Natural killer cell (primary cell): ENCODE data around the gene KIF1A. TPM values are rescaled to one million over a fixed set of nuclear protein-coding genes. Genes with fewer than 3 reads are reported as not detected.

Experiments
- ATAC-seq, 3 donors: fragments of 150-1000 bp in 2 of 3; fragments of 200-7000 bp in 1 of 3; cut with Tn5 transposase; 1 replicate in 1 of 3; 2 replicates in 2 of 3; pipeline ENCODE4 v1.10.0; 2021; ENCODE audit warnings: mild to moderate bottlenecking in 2 of 3, moderate library complexity in 2 of 3
- DNase-seq, 2 donors: peaks; one replicate each; pipeline versions ENCODE4 v3.0.0 to v3.0.0-alpha.2; 2013 to 2021; ENCODE audit warnings: mixed read lengths in 1 of 2
- H3K27ac ChIP-seq: one replicate; pipeline ENCODE4 v1.5.1; 2013; ENCODE audit warnings: mild to moderate bottlenecking, low read length
- H3K27me3 ChIP-seq: one replicate; pipeline ENCODE4 v1.6.1; 2013; ENCODE audit warnings: low read length; ENCODE audit not compliant: control insufficient read depth, insufficient read depth
- H3K36me3 ChIP-seq: one replicate; pipeline ENCODE4 v1.6.1; 2013; ENCODE audit warnings: low read length; ENCODE audit not compliant: control insufficient read depth, insufficient read depth
- H3K4me1 ChIP-seq: one replicate; pipeline ENCODE4 v1.6.1; 2013; ENCODE audit warnings: low read length; ENCODE audit not compliant: control insufficient read depth, insufficient read depth
- H3K4me3 ChIP-seq: one replicate; pipeline ENCODE4 v1.5.1; 2013; ENCODE audit warnings: low read length
- H3K9me3 ChIP-seq: one replicate; pipeline ENCODE4 v1.6.1; 2013; ENCODE audit warnings: low read length; ENCODE audit not compliant: control insufficient read depth, insufficient read depth
- H3K27ac Mint-ChIP-seq, 2 donors: one replicate each; pipeline ENCODE4 v1.8.0; 2022; ENCODE audit warnings: mild to moderate bottlenecking in 2 of 2, mixed read lengths in 2 of 2, moderate library complexity in 1 of 2
- H3K27me3 Mint-ChIP-seq, 2 donors: one replicate each; pipeline ENCODE4 v1.8.0; 2022; ENCODE audit warnings: low read depth in 2 of 2, mixed read lengths in 2 of 2
- H3K36me3 Mint-ChIP-seq: one replicate; pipeline ENCODE4 v1.8.0; 2022; ENCODE audit warnings: mixed read lengths
- H3K4me1 Mint-ChIP-seq, 2 donors: one replicate each; pipeline ENCODE4 v1.8.0; 2022; ENCODE audit warnings: mixed read lengths in 2 of 2
- H3K4me3 Mint-ChIP-seq: one replicate; pipeline ENCODE4 v1.8.0; 2022; ENCODE audit warnings: mild to moderate bottlenecking, moderate library complexity, mixed read lengths
- H3K9me3 Mint-ChIP-seq, 2 donors: one replicate each; pipeline ENCODE4 v1.8.0; 2022; ENCODE audit warnings: mixed read lengths in 2 of 2
- WGBS: methylation state at CpG from one replicate; pipeline ENCODE4 v1.1.7; 2013; ENCODE audit warnings: missing lambda C conversion rate; ENCODE audit not compliant: insufficient coverage; 5-methylcytosine and 5-hydroxymethylcytosine counted together
- intact Hi-C: fragments of 100-400 bp; cut with micrococcal nuclease; formaldehyde crosslinking; loops from one replicate; pipeline ENCODE4 v1.14.2; 2022
- total RNA-seq, 4 donors: library from RNA; stranded (reverse); fragments of 120-200 nt in 1 of 4; gene quantifications; one replicate each; pipeline versions ENCODE4 v1.2.3 to v1.2.4, GENCODE V29; 2013 to 2022
- TF ChIP-seq, protein P1 (sequence below): fragments of 200-600 bp; IDR thresholded peaks from one replicate; pipeline ENCODE4 v1.8.0; 2022; ENCODE audit warnings: antibody characterized with exemption

The KIF1A gene
- total RNA-seq, 3 donors from 2014 or later (not counting 1 experiment from before 2014, with no cell fraction given), result 0.09 TPM; not detected in 2

DNA sequence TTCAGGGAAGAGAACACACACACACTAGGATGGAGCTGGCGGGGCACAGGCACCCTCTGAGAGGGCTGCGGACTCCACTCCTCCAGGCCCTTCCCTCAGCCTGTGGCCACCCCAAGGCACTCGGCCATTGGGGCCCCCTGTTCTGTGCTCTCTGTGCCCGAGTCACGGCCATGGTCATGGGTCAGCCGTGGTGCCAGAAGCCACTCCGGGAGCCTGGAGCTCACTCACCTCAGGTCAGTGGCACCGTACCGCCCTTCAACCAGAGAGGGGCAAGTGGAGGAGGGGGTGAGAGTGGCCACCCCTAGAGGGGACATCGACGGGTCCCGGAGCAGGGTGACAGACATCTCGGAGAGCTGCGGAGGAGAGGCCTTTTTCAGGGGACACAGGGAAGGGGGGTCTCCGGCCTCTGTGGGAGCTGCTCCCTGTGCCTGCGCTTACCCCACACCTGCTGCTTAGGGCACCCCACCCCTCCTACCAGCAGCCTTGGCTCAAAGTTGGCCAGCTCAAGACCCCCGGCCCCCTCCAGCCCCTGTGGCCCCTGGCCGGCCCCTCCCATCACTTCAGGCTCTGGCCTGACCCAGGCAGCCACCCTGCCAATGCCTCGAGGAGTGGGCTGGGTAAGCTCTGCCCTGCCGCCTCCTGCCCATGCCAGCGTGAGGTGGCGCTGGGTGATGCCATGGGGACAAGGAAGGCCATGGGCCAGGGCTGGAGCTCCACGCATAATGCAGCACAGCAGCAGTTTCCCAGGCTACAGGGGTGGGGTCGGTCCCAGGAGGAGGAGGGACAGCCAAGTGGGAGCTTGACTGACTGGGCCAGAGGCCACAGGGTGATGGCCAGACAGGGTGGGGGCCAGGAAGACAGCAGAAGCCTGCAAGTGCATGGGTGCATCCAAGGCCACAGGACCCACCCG is 99.1 kb downstream of the KIF1A start:
- TF ChIP-seq, protein P1, sequence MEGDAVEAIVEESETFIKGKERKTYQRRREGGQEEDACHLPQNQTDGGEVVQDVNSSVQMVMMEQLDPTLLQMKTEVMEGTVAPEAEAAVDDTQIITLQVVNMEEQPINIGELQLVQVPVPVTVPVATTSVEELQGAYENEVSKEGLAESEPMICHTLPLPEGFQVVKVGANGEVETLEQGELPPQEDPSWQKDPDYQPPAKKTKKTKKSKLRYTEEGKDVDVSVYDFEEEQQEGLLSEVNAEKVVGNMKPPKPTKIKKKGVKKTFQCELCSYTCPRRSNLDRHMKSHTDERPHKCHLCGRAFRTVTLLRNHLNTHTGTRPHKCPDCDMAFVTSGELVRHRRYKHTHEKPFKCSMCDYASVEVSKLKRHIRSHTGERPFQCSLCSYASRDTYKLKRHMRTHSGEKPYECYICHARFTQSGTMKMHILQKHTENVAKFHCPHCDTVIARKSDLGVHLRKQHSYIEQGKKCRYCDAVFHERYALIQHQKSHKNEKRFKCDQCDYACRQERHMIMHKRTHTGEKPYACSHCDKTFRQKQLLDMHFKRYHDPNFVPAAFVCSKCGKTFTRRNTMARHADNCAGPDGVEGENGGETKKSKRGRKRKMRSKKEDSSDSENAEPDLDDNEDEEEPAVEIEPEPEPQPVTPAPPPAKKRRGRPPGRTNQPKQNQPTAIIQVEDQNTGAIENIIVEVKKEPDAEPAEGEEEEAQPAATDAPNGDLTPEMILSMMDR, result no peak
- 90% methylated on average over 25 of the region's 25 CpGs for WGBS
- Histone ChIP-seq H3K27ac (no peak overlapping the region), H3K4me3 (no peak overlapping the region), H3K9me3 (no peaks in the 10 kb centered on the region), H3K27me3 (no peaks in the 10 kb centered on the region), H3K36me3 (no peaks in the 10 kb centered on the region), H3K4me1 (no peaks in the 10 kb centered on the region)
- DNase-seq (no peak), ATAC-seq (no peak)
- Mint-ChIP-seq H3K27me3 (no peaks in the 10 kb centered on the region), H3K36me3 (no peaks in the 10 kb centered on the region), H3K9me3 (no peaks in the 10 kb centered on the region), H3K4me1 (no peaks in the 10 kb centered on the region), H3K4me3 (no peak overlapping the region), H3K27ac (no peak overlapping the region)
- intact Hi-C loops, result no loop called here

DNA sequence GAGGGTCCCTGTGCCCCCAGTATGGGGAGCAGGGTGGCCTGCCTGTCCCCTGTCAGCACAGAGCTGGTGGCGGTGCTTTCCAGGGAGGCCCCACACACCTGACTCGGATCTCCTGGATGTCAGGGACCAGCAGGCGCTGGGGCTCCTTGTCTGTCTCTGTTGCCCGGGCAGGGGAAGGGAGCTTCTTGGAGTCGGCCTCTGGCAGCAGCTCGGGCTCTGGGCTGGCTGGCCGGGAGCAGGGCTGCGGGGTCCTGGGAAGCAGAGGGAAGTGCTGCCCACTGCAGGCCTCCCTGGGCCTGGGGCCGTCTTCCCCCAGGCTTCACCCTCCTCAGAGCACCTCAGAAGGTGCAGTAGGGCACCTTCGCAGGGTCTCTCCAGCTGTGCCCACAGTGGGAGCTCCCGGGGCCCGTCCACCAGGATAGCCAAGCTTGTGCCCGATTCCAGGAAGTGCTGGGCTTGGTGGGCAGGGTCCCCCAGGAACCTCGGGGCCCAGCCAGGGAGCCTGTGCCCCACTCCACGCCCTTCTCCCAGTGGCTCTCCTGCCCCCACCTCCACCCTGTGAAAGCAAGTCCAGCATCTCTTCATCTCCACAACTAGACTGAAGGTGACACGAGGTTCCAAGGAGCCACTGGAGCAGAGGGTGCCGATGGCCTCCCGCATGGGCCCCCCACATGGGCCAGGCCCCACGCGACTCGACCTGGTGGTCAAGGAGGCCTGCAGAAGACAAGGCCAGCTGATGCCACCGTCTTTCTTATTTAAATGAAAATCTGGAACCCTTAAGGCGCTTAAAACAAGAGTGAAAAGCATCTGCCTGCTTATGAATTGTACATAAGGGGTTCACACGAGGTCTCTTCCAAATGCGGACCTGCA is 100.1 kb downstream of the KIF1A start:
- Histone ChIP-seq H3K27me3 (no peaks in the 10 kb centered on the region), H3K4me1 (no peaks in the 10 kb centered on the region), H3K9me3 (no peaks in the 10 kb centered on the region), H3K36me3 (no peaks in the 10 kb centered on the region), H3K27ac (no peak overlapping the region), H3K4me3 (no peak overlapping the region)
- DNase-seq (no peak), ATAC-seq (no peak)
- no peaks in the 10 kb centered on the region for H3K4me1 Mint-ChIP-seq
- no peaks in the 10 kb centered on the region for H3K9me3 Mint-ChIP-seq
- H3K27ac Mint-ChIP-seq, result no peak overlapping the region
- intact Hi-C loops, result no loop called here
- no peaks in the 10 kb centered on the region for H3K27me3 Mint-ChIP-seq
- H3K36me3 Mint-ChIP-seq, result no peaks in the 10 kb centered on the region
- H3K4me3 Mint-ChIP-seq, result no peak overlapping the region
- TF ChIP-seq, protein P1, result no peak
- WGBS, result 87% methylated on average over 25 of the region's 25 CpGs

DNA sequence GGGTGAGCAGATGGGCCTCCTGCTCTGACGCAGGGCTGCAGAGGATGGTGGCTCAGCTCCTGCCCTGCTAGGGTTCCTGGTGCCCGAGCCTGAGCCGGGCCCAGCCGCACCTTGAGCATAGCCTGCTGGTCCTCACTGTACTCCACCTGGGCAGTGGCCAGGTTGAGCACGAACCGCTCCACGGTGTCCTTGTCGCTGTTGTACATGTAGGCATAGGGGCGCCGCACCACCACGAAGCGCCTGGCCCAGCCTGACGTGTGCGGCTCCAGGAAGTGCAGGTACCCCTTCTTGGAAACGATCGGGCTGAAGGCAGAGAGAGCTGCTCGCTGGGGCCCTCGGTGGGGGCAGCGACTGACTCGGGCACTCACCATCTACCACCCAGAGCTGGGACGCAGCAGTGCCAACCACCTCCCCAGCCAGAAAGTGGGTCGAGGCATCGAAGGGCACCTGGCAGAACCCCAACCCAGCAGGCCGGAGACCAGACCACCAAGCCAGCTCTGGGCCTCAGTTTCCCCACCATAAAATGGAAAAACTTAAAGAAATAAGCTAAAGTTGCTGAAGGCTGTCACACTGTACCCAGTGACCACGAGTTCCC is 101.0 kb downstream of the KIF1A start:
- Mint-ChIP-seq H3K36me3 (no peaks in the 10 kb centered on the region), H3K27ac (no peak overlapping the region), H3K4me3 (no peak overlapping the region), H3K27me3 (no peaks in the 10 kb centered on the region), H3K4me1 (no peaks in the 10 kb centered on the region), H3K9me3 (no peaks in the 10 kb centered on the region)
- WGBS, result 89% methylated on average over 25 of the region's 25 CpGs
- no peaks in the 10 kb centered on the region for H3K27me3 ChIP-seq
- intact Hi-C loops, result no loop called here
- no peak overlapping the region for H3K27ac ChIP-seq
- DNase-seq (no peak), ATAC-seq (no peak)
- H3K36me3 ChIP-seq, result no peaks in the 10 kb centered on the region
- no peaks in the 10 kb centered on the region for H3K9me3 ChIP-seq
- TF ChIP-seq, protein P1, result no peak
- no peak overlapping the region for H3K4me3 ChIP-seq
- H3K4me1 ChIP-seq, result no peaks in the 10 kb centered on the region
